NCI-H446 (cell line): ENCODE results near the gene RPS19.

Experiments
- DNase-seq, 2 experiments: peaks; one replicate each; lab custom pipeline; 2025; lab: John Stamatoyannopoulos, UW

The RPS19 gene

GRCh38 chr19:41879080-41879479, 19.0 kb downstream of the RPS19 start:
- DNase-seq, result no peak

GRCh38 chr19:41879670-41880328, 19.7 kb downstream of the RPS19 start:
- no peak for DNase-seq

- no peak for DNase-seq
Measured at GRCh38 chr19:41880329-41880708, 20.3 kb downstream of the RPS19 start.

GRCh38 chr19:41882568-41883462, 22.8 kb downstream of the RPS19 start, which contains the start of gene ARHGEF1:
TSS of gene ARHGEF1 (plus strand) at chr19:41883184. CDS start at chr19:41888083, 4,899 bp downstream.
- no peak for DNase-seq

- no peak for DNase-seq
Measured at GRCh38 chr19:41883463-41883820, 23.4 kb downstream of the RPS19 start.

- peak; percentile 94 to 99 for DNase-seq
Measured at GRCh38 chr19:41883821-41884733, 24.0 kb downstream of the RPS19 start.

GRCh38 chr19:41886761-41887710, 27.0 kb downstream of the RPS19 start:
- DNase-seq, result no peak

- no peak for DNase-seq
Measured at GRCh38 chr19:41887711-41888382, 27.8 kb downstream of the RPS19 start.

GRCh38 chr19:41888926-41889325, 28.9 kb downstream of the RPS19 start:
- no peak for DNase-seq

GRCh38 chr19:41889896-41890295, 29.8 kb downstream of the RPS19 start:
- no peak for DNase-seq

GRCh38 chr19:41890936-41891335, 30.9 kb downstream of the RPS19 start:
- DNase-seq, result no peak

GRCh38 chr19:41892173-41892902, 32.3 kb downstream of the RPS19 start:
- no peak for DNase-seq

GRCh38 chr19:41893899-41894298, 33.8 kb downstream of the RPS19 start:
- no peak for DNase-seq

GRCh38 chr19:41894350-41894749, 34.3 kb downstream of the RPS19 start:
- DNase-seq, result no peak

- DNase-seq, result no peak
Measured at GRCh38 chr19:41895745-41896580, 35.9 kb downstream of the RPS19 start.

- no peak for DNase-seq
Measured at GRCh38 chr19:41896581-41896942, 36.5 kb downstream of the RPS19 start.

- DNase-seq, result no peak
Measured at GRCh38 chr19:41897181-41897580, 37.1 kb downstream of the RPS19 start.

GRCh38 chr19:41897820-41898219, 37.8 kb downstream of the RPS19 start:
- no peak for DNase-seq

GRCh38 chr19:41898235-41898634, 38.2 kb downstream of the RPS19 start:
- DNase-seq, result no peak
